Activated naive CD4-positive, alpha-beta T cell treated with anti-CD3 and anti-CD28 coated beads, Interleukin-2, amount 10 ng/mL, durations not matched to agents 5 hours and 36 hours (primary cell): Measurements from ENCODE around the gene IRGQ. TPM values are rescaled to one million over a fixed set of nuclear protein-coding genes. Genes with fewer than 3 reads are reported as not detected.

ENCODE experiments used
- total RNA-seq, 2 experiments: library from RNA; stranded (reverse); gene quantifications; one replicate each; pipeline ENCODE4 v1.2.3, GENCODE V29; 2021

Gene IRGQ
- 10 to 100 TPM; 12.1 to 12.2 TPM for total RNA-seq

GRCh38 chr19:43595999-43596841 is at the start of gene IRGQ, which contains the start of gene ZNF576:
TSS of gene IRGQ (minus strand) at chr19:43596134. CDS start at chr19:43595338, 796 bp downstream.
TSS of gene ZNF576 (plus strand) at chr19:43596595. CDS start at chr19:43597109, 514 bp downstream.

GRCh38 chr19:43639519-43640423 is 43.8 kb upstream of the IRGQ start, which contains the start of gene CADM4:
TSS of gene CADM4 (minus strand) at chr19:43639850. CDS start at chr19:43639790, 60 bp downstream.

GRCh38 chr19:43619262-43620060 is 23.5 kb upstream of the IRGQ start, which contains the start of gene ZNF428:
TSS of gene ZNF428 (minus strand) at chr19:43619629. CDS start at chr19:43614304, 5,325 bp downstream.

GRCh38 chr19:43611788-43612187 is 15.9 kb upstream of the IRGQ start, which contains the start of gene SRRM5:
TSS of gene SRRM5 (plus strand) at chr19:43612088. CDS start at chr19:43612122, 34 bp downstream.

GRCh38 chr19:43575156-43575950 is 20.6 kb downstream of the IRGQ start, which contains the start of the genes PINLYP and XRCC1:
TSS of gene PINLYP (plus strand) at chr19:43575801. CDS start at chr19:43577192, 1,391 bp downstream.
TSS of gene XRCC1 (minus strand) at chr19:43575527. CDS start at chr19:43575458, 69 bp downstream.

Other genes with a start within 250 kb of the IRGQ start
- not detected for gene CD177, start 242.4 kb downstream of the IRGQ start, total RNA-seq
- not detected for gene TEX101, start 181.2 kb downstream of the IRGQ start, total RNA-seq
- 1 to 10 TPM; 1.3 to 1.5 TPM for gene LYPD3, start 130.5 kb downstream of the IRGQ start, total RNA-seq
- 10 to 100 TPM; 22.0 to 22.6 TPM for gene PHLDB3, start 91.4 kb downstream of the IRGQ start, total RNA-seq
- gene ETHE1, start 68.9 kb downstream of the IRGQ start, total RNA-seq: 10 to 100 TPM; 79.6 to 87.3 TPM
- 1 to 10 TPM; 6.6 to 6.9 TPM for gene ZNF575, start 62.9 kb downstream of the IRGQ start, total RNA-seq
- 10 to 100 TPM; 36.2 to 36.4 TPM for gene XRCC1, start 20.6 kb downstream of the IRGQ start, total RNA-seq
- 1 to 10 TPM; 3.9 to 5.0 TPM for gene PINLYP, start 20.3 kb downstream of the IRGQ start, total RNA-seq
- gene ZNF576, start 461 bp upstream of the IRGQ start, total RNA-seq: 10 to 100 TPM; 12.9 to 13.5 TPM
- under 1 TPM; 0.39 to 0.40 TPM for gene SRRM5, start 16.0 kb upstream of the IRGQ start, total RNA-seq
- 10 to 100 TPM; 24.5 to 29.5 TPM for gene ZNF428, start 23.5 kb upstream of the IRGQ start, total RNA-seq
- gene CADM4, start 43.7 kb upstream of the IRGQ start, total RNA-seq: under 1 TPM; 0.30 to 0.51 TPM
- 10 to 100 TPM; 11.1 to 11.8 TPM for gene PLAUR, start 74.0 kb upstream of the IRGQ start, total RNA-seq
- gene IRGC, start 119.9 kb upstream of the IRGQ start, total RNA-seq: not detected
- 10 to 100 TPM; 56.7 to 61.4 TPM for gene SMG9, start 158.8 kb upstream of the IRGQ start, total RNA-seq
- gene KCNN4, start 184.8 kb upstream of the IRGQ start, total RNA-seq: 10 to 100 TPM; 28.8 to 30.4 TPM
- 1 to 10 TPM; 1.2 to 1.6 TPM for gene LYPD5, start 206.3 kb upstream of the IRGQ start, total RNA-seq
- gene ZNF283, start 231.2 kb upstream of the IRGQ start, total RNA-seq: 10 to 100 TPM in 1 of 2 experiments, 1 to 10 TPM in 1; 9.2 to 11.8 TPM